HepG2 (cell line): ENCODE results near the gene CTXN1. TPM values are rescaled to one million over a fixed set of nuclear protein-coding genes. Genes with fewer than 3 reads are reported as not detected.

ENCODE experiments used
- CHD2 ChIP-seq: IDR thresholded peaks from 2 replicates; pipeline ENCODE4 v1.6.1; 2011; ENCODE audit warnings: low read depth, low read length, improper control_type of control experiment
- FOXJ3 ChIP-seq: sonication (generic); formaldehyde crosslinking; IDR thresholded peaks from 2 replicates; pipeline ENCODE4 v1.4.0; 2020; ENCODE audit warnings: missing genetic modification reagents, mild to moderate bottlenecking, borderline replicate concordance
- GMEB2 ChIP-seq: IDR thresholded peaks from 2 replicates; pipeline ENCODE4 v1.6.1; 2016; ENCODE audit warnings: missing biosample characterization, missing genetic modification reagents, low read depth
- HDAC2 ChIP-seq: sonication (generic); formaldehyde crosslinking; IDR thresholded peaks from 2 replicates; pipeline ENCODE4 v1.4.0; 2020; ENCODE audit warnings: missing genetic modification reagents
- HHEX ChIP-seq: IDR thresholded peaks from 2 replicates; pipeline ENCODE4 v1.6.1; 2016; ENCODE audit warnings: control low read depth
- HMG20A ChIP-seq: IDR thresholded peaks from 2 replicates; pipeline ENCODE4 v1.6.1; 2016; ENCODE audit warnings: borderline replicate concordance
- HMGXB3 ChIP-seq: sonication (generic); formaldehyde crosslinking; IDR thresholded peaks from 2 replicates; pipeline ENCODE4 v1.4.0; 2020; ENCODE audit warnings: missing genetic modification reagents, borderline replicate concordance
- HOXA9 ChIP-seq: sonication (generic); formaldehyde crosslinking; IDR thresholded peaks from 2 replicates; pipeline ENCODE4 v1.8.1; 2022; ENCODE audit warnings: missing genetic modification reagents, mild to moderate bottlenecking, moderate library complexity, borderline replicate concordance
- MLX ChIP-seq: IDR thresholded peaks from 2 replicates; pipeline ENCODE4 v1.6.1; 2016
- PREB ChIP-seq: sonication (generic); formaldehyde crosslinking; IDR thresholded peaks from 2 replicates; pipeline ENCODE4 v1.4.0; 2020; ENCODE audit warnings: missing genetic modification reagents
- REPIN1 ChIP-seq: sonication (generic); formaldehyde crosslinking; IDR thresholded peaks from 2 replicates; pipeline ENCODE4 v1.8.0; 2022; ENCODE audit warnings: missing genetic modification reagents, low read depth, mild to moderate bottlenecking, borderline replicate concordance
- SOX13 ChIP-seq, 3 experiments: fragments of 450-650 bp in 1 of 3; sonication (generic) in 1 of 3; formaldehyde crosslinking in 1 of 3; IDR thresholded peaks in 2 of 3; conservative IDR thresholded peaks in 1 of 3; 2 replicates each; pipeline versions ENCODE4 v1.5.0 to v1.6.1; 2016 to 2020; ENCODE audit warnings: antibody characterized with exemption in 1 of 3, mild to moderate bottlenecking in 1 of 3, missing compliant biosample characterization in 1 of 3, missing genetic modification reagents in 1 of 3, moderate library complexity in 1 of 3
- ZNF543 ChIP-seq: sonication (generic); formaldehyde crosslinking; IDR thresholded peaks from 2 replicates; pipeline ENCODE4 v1.4.0; 2020; ENCODE audit warnings: mild to moderate bottlenecking, missing genetic modification reagents
- ZNF713 ChIP-seq: sonication (generic); formaldehyde crosslinking; IDR thresholded peaks from 2 replicates; pipeline ENCODE4 v1.4.0; 2020; ENCODE audit warnings: mild to moderate bottlenecking, missing genetic modification reagents
- polyA plus RNA-seq, 8 experiments: library from polyadenylated mRNA; depleted of rRNA in 3 of 8; stranded (reverse) in 7 of 8; unstranded in 1 of 8; fragments of >200 nt; fragmentation: Illumina TruSeq in 4 of 8; extraction: Trizol in 4 of 8; gene quantifications; 2 replicates each; pipeline versions ENCODE4 v1.2.1 to v1.2.3, GENCODE V29; 2011 to 2016; ENCODE audit warnings: low read depth in 4 of 8, missing spikeins in 1 of 8, mixed read lengths in 1 of 8; ENCODE audit not compliant: insufficient read depth in 1 of 8
- total RNA-seq, 5 experiments: library from RNA; depleted of rRNA; stranded (reverse); fragments of >200 nt; fragmentation: Illumina TruSeq; extraction: Trizol; gene quantifications; 2 replicates each; pipeline ENCODE4 v1.2.3, GENCODE V29; 2016; ENCODE audit warnings: low read depth in 1 of 5

CTXN1 gene
- total and polyA plus RNA-seq, 2 of the 13 experiments (the other 11 are each of a cell fraction or from before 2014, with no cell fraction given): 0.11 TPM; not detected in 1

GRCh38 chr19:7897292-7897691 is 28.6 kb downstream of the CTXN1 start (continued):
- no peak; the same call in 1 of the 2 replicates for TF ChIP-seq MLX (CRISPR knock-in tag)
- TF ChIP-seq HDAC2: peak; percentile 52; the same call in 1 of the 2 replicates
- no peak for TF ChIP-seq HHEX
- no peak for TF ChIP-seq HMG20A (CRISPR knock-in tag)
- TF ChIP-seq FOXJ3 (CRISPR knock-in tag): peak; percentile 28; the same call in 1 of the 2 replicates
- no peak for TF ChIP-seq ZNF713 (CRISPR knock-in tag)
- no peak for TF ChIP-seq HMGXB3 (CRISPR knock-in tag)
- no peak for TF ChIP-seq REPIN1 (CRISPR knock-in tag)
- no peak for TF ChIP-seq PREB (CRISPR knock-in tag)
- TF ChIP-seq HOXA9 (CRISPR knock-in tag): no peak
- TF ChIP-seq ZNF543 (CRISPR knock-in tag): no peak
- TF ChIP-seq CHD2: no peak
- TF ChIP-seq SOX13 (IDR thresholded peaks at IDR 0.05): no peak
- TF ChIP-seq SOX13 (CRISPR knock-in tag; conservative IDR thresholded peaks at IDR 0.05 in 1 of 2, IDR thresholded peaks at IDR 0.05 in 1 of 2): 0 out of 4 replicates have a peak, but pooled peaks of 1 of the 2 experiments have one; percentile 18
- TF ChIP-seq GMEB2 (CRISPR knock-in tag): no peak
- TF ChIP-seq, all 625 proteins: peak for 112
